Colon (tissue), 2 donors: ENCODE measurements around the gene MGME1.

ENCODE experiments used
- FAIRE-seq: peaks from 2 replicates; lab custom pipeline; 2012; peaks lifted over from hg19 to GRCh38; lab: Jason Lieb, UNC
- donor health status: control.
- donor health status: control.

The MGME1 gene

DNA sequence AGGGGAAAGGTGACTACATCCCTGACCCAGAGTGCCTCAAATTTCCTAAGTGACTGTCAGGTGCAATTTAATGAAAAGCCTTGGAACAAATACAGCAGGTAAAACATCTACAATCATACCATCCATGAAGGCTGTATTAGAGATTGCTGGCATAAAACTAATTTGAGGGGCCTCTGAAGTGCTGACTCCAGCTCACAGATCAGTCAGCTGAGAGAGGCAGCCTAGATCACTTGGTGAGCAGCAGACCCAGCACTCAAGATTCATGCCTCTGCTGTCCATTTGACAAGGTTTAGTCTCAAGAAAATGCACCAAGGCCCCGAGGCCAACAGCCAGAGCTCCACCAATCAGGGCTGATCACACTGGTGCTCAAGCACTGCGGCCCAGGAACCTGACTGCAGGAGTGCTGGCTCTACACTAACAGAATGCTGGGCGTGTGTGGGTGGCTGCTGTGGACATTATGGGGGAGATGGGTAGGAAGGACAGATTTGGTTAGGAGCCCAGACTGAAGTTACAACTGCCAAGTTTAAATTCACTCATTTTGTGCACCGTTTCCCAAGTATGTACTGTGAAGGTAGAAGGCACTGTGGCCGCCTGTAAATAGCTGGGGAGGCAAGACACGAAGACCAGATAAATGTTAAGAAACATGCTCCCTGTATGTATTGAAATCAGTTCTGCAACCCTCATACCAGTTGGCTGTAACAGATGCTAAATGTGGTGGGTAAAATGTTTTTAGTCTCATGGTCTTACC lies 28.4 kb upstream of the MGME1 start:
- no peak for FAIRE-seq

DNA sequence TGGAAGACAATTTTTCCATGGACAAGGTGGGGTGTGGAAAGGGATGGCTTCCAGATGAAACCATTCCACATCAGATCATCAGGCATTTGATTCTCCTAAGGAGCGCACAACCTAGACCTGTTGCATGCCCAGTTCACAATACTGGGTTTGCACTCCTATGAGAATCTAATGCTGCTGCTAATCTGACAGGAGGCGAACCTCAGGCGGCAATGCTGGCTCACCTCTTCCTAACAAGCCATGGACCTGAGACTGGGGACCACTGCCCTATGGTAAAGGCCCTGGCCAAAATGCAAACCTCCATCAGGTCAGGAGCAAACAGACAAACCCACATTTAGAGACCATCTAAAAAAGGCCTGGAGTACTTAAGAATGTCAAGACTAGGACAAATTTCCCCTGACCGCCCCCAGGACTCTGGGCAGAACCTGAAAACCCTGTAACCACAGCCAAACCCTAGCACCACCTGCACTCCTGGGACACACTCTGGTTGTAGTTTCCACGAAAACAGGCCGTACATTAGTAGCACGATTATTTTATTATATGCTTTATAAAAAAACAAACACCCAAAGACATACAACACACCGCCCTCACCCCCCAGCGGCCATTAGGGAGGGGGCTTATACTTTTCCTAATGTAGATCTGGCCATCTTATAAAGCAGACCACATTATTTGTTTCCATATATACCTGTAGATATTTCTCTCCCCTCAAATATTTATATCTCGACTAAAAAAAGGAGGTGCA lies 27.6 kb upstream of the MGME1 start:
- FAIRE-seq, result no peak

DNA sequence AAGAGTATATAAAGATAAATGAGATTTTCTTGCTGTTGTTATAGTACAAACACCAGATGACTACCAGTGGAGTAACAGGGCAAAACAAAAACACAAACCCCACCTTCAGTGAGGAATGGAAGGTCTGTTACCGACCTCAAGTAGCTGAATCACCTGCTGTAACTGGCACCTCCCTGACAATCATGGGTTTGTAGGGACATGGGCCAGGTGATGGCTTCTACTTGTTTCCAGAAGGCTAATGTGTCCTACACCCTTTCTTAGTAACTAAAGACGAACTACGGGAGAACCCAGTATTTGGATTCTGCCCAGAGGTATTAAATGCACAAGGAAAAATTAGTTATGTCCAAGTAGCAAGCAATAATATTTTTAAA lies 27.0 kb upstream of the MGME1 start:
- FAIRE-seq, result no peak

DNA sequence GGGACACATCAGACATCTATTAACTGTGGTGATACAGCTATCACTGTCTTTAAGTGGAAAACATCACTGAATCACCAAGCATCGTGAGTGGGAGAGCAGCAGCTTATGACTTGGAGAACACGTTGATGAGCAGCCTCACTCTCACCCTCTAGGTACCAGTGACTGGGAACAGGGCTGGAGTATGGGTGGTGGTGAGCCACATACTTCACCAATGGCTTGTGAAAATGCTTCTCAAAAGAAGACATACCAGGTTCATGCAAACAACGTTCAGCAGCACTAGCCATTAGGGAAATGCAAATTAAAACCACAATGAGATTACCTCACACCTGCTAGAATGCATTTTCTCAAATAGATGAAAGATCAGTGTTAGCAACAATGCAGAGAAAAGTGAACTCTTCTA lies 25.5 kb upstream of the MGME1 start:
- FAIRE-seq, result no peak

DNA sequence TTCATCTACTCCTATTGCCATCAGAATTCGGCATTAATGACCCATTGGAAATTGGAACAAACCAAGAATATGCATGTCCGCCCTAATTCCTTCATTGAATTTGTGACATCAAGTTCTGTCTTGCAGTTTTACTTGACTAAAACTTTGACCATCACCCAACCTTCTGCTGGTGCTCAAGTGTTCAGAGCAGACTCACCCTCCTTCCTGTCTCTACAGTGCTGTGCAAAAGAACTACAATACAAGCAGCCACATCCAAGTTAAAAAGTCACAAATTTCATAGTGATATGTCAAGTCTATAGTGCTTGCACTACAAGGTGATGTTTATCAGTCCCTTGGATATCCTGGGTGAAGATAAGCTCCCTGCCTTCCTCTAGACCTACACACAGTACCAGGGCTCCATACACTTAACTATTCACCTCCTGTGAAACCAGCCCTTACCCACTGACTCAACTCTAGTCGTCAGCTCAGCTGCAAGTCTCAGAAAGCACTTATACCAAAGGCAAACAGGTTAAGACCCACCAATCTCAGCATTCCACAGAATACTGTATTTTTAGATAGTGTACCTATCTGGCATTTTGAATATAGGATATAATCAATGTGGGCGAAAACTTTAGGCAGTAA lies 23.9 kb upstream of the MGME1 start:
- no peak for FAIRE-seq

DNA sequence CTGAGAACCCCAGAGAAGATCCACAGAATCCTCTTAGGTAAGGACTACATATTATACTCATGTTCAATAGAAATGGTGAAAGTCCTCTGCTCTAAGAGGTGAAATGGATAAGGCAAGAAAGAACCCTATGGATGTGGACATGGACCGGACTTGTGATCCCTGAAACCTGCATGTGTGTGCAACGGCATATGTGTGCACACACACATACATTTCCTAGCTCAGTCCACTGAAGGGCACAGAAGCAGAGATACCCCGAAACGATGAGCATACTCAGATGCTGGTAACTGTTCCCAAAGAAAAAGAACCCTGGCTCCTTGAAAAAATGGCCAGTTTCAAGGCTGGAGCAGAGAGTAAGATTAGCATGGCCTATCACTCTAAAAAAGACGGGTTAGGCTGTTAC lies 22.8 kb upstream of the MGME1 start:
- FAIRE-seq, result no peak

DNA sequence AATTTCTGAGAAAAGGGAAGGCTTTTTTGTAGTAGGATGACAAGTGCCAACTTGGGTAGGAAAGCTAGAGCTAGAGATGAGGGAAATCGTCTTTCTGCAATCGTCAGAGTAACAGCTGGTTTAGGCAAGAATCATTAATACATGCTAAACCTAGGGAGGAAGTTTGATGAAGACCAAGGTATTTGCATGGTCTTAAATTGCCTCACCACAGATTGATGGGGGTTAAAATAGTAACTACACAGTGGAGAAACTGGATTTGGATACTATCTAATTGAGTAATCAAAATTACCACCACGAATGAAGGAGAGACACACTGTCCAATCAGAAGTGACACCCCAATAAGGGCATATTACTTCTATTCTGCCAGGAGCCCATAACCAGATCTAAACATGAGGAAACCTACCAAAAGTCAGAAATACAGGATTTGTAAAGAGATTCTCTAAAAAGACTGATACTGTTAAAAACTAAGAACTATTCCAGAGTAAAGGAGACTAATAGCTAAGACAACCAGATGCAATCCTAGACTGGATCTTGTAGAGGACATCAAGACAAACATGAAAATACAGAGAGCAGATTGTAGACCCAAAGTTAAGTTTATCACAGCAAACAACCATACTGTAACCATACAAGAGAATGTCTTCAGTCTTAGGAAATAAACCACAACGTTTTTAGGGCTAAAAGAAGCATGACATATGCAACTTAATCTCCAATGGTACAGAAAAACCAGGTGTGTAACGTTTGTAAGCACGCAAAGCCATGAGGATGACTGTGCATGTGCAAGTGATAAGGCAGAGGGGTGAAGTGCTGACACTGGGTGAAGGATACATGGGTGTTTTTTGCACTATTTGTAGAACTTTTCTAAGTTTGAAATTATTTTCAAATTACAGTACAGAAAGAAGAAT lies 22.0 kb upstream of the MGME1 start:
- FAIRE-seq, result no peak

DNA sequence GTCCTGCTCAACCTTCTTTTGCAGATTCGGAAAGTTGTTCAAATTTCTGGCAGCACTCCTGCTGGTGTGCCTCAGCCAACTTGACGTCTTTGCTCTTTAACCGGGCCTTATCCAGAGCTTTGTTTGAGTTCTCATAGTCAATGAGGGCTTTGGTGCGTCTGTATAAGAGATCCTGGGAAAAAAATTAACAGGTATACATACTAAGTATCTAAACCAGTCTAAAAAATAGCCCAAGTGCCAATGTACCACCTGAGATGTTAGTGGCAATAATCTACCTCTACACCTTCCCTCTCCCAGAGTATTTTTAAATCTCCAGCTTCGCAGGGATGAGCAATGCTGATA lies 21.4 kb upstream of the MGME1 start:
- no peak for FAIRE-seq

DNA sequence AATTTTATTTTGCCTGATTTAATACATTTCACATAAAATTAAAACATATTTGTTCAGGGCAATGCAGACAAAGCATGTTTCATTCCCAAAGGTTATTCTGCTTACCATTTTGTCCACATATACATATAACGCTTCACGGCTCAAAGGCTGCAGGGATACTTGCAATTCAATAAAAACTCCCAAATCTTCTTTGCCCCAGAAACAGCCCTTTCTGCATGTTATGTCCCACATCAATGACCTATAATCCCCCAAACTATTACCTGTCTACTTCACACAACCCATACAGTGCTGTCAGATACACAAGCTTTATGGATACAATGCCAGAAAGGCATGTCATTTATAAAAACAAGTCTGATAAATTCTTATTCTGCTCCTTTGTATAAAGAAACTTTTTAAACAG lies 20.4 kb upstream of the MGME1 start:
- FAIRE-seq, result no peak

DNA sequence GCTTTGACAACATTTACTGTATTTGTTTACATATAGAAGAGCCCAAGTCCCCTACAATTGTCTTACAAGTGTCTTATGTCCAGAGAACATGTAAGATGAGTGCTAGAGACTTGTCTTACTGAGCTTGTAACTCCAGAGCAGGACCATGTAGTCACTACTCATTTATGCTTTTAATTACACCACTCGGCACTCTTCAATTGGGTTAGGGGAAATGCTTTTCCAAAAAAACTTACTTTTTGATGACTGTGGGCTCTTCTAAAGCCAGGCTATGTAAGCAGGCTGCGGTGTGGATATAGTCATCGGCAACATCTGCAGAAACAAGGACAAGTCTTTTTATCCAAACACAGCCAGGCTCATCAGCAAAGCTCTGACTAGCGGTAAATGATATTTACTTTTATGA lies 18.9 kb upstream of the MGME1 start:
- FAIRE-seq, result no peak

DNA sequence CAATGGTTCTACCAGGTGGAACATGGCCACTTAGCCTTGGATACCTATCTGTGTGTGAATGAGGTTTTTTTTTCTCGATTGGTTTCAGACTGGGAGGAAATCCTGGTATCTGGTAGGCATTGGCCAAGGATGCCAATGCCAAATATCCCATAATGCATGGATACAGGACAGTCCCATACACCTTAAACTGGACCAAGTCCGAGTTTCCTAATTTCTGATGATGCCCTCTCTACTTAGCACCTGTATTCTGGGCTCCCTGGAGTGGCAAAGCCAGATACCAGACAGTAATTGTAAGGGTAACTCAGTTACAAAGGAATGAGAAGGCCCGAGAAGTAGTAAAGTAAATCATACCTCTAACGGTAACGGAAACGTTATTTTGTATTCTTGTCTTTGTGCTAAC lies 18.1 kb upstream of the MGME1 start:
- FAIRE-seq, result no peak

DNA sequence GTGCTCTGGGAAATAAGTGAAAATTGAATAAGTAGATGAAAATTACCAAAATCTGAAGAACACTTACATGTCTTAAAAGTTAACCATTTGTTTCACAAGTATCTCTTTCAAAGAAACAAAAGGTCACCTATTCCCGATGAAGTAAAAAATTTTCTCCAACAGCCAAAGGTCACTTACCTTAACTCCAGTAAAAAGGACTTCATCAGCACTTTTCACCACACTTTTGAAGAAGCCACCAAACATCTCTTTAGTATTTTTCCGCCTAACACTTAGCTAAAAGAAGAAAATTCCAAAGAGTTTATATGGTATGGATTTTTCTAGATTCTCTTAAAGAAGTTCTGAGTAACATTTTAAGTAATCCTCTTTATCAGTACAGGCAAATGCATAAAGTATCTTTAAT lies 17.5 kb upstream of the MGME1 start:
- no peak for FAIRE-seq

DNA sequence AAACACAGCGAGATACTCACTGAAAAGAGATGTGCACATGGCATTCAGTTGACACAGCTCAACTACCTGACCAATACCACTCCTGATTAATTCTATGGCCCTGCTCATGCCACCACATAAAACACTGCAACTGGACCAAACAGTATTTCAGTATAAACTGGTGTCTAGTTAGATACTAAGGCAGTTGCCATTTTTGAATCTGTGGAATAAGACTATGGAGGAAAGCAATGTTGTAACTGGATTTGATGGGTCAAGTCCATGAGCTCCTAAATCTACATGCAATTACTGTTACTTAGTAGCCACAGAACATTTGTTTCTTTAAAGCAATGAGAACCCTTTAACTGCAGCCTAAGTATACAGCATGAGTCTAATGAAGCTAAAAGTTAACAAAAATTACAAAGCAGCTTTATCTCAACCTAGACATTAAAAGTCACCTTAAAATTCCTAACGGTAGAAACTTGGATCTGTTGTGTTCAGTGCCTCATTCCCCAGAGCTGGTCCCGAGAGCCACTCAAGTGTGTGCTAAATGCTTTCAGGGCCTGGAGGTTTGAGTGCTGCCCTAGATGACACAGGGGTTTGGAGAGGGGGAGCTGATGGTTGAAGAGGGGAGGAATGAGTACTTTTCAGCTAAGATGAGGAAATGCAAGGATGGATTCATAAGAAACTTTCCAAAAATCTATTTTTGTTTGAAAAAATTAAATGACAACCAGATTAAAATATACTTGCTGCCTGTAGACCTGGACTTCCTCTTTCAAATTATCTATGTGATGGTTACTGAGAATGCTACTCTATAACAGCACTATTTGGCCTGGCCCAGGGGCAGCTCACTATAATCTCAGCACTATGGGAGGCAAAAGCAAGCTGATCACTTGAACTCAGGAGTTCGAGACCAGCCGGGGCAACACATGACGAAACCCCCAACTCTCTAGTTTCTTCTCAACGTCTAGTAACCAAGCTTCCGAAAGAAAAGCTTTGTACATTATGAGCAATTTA lies 15.8 kb upstream of the MGME1 start:
- FAIRE-seq, result no peak

DNA sequence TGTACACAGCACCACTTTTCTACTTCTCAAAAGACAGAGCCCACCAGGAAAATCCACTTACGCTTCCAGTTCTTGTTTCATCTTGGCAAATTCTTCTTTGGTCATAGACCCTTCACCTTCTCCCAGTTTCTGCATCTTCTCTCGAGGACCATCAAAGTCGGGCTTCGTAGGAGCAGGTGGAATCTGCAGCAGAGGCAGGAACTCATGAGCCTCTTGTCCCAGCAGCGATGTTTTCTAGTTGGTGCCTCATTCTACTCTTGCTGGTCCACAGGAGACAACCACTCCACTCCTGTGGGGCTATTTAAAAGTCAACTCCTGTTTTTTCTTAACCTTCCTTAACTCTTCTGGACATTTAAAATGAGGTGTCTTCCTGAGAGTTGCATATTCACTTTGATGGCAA lies 14.9 kb upstream of the MGME1 start:
- no peak for FAIRE-seq

DNA sequence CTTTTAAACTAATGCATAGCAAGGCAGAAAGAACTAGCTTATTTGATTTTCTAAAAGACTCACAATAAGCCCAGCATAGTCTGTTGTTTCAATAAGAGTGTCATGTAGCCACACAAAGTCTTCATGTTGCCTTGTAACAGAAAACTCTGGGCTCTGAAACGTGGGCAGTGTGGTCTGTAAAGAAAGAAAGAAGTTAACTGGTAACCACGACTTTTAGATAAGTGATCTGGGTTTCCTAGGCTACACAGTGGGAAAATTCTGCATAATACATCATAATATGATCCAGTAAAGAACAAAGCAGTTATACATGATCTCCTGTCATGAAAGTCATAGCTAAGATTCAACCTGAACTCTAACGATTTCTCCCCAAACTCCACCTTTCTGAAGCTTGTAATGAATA lies 13.5 kb upstream of the MGME1 start:
- FAIRE-seq, result no peak

DNA sequence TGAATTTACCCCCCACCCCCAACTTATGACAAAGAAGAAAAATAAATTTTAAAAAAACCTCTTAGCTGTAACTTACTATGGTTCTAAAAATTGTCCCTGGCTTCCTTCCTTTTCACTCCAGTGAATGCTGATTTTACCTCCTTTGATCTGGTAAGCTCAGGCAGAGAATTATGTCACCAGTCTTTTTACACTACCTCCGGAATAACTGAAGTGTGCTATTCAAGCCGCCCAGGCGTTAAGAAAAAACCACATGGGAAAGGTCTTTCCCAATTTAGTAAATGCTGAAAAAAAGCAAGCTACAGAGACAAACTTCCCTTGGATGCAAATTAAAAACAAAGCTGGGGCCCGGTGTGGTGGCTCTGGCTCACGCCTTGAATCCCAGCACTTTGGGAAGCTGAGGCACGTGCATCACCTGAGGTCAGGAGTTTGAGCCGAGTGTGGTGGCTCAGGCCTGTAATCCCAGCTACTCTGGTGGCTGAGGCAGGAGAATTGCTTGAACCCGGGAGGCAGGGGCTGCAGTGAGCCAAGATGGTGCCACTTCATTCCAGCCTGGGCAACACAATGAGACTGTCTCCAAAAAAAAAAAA lies 12.6 kb upstream of the MGME1 start:
- no peak for FAIRE-seq

DNA sequence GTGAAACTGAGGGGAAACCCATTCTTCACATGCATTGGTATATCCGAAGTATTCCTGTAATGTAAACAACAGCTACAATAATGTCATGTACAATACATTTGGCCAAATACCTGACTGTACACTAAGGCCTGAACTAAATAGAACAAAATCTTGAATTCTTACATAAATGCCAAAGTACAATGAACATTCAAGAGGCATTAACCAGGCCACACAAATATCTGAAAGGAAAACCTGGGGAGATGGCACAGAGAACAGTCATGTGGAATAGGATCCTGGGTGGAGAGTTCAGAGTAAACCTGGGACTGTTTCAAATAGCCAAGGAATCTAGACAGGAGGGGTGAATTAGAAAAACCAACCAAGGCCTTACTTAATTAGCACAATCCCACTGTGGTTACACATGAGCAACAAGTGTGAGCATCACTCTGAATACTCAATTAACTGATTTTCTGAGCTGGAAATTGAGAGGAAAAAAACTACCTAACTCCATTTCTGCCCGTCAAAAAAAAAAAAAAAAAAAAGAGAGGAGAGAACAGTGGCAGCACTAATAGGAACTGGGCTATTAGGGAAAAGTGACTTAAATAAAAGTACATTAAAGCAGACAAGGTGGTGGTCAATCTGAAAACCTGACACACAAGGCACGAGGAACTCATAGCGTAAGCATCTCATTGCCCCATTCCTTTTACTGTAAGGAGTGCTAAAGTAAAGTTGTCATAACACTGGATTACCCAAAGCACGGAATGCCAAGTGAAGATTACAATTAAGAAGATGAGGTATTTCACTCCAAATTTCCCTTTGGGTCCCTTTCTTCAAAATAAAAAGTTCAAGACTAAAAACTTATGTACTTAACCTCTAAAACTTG lies 11.1 kb upstream of the MGME1 start:
- FAIRE-seq, result no peak

DNA sequence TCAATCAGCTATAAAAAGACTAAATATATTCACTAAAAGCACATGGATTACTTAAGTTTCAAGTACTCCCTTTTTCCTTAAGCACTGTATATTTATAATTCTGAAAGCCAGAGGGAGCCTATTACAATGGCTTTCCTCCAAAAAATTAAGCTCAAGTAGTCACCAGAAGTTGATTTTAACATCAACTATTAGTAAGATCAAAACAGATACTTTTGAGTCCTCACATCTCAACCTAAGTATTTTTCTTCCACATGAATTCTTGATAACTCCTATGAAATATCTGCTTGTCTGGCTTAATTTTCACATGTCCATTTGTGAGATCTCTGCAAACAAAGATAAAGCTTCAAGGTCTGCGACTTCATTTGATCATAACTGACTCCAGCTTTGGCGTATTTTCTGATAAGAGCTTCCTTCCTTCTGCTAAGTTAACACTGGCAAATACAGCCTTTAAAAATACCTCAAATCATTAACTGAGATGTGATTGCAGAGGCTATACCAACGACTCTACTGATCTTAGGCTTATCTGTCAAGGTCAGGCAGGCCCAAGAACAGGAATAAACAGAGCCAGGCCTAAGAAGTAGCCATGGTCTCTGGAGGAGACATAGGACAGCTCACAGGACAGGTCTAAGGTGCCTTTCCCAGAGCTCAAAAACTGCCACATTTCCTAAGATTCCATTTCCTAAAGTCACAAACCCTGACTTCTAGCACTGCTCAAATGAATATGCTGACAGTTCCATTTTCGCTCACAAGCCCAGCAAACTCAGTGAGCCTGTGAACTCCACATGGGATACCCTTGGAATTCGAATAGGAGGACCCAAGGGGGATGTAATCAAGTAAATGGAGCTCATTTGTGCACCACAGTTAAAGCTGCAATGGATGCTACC lies 10.2 kb upstream of the MGME1 start:
- FAIRE-seq, result no peak

DNA sequence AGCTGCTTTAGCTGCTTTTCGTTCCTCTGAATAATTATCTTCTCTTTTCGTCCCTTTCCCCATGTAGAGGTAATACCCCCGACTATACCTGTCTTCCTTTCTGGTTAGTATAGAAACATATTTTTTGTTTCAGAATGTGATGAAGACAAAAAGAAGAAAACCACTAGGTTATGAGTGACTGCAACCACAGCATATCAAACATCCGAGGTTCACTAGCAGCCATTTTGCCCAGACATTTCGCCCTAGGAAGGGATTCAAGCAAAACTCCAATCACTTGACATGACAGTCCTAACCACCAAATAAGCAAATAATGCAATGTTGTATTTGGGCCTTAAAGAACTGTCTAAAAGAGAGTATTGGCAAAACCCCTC lies 9.6 kb upstream of the MGME1 start:
- FAIRE-seq, result no peak
